ENCODE data around the gene CTSW.

The CTSW gene

GRCh38 chr11:65862941-65863888, 16.4 kb upstream of the CTSW start:
- H3K9ac ChIP-seq, result no peak overlapping the region
- no peak overlapping the region for H2AFZ ChIP-seq (ENCODE audit: low read depth)
- H4K20me1 ChIP-seq (ENCODE audit: insufficient read depth), result no peaks in the 10 kb centered on the region
- H3K27ac ChIP-seq, result no peak overlapping the region; the same call in 1 of the 2 replicates
- peaks cover 19% of the 10 kb centered on the region for H3K4me1 ChIP-seq (ENCODE audit: low read depth, poor library complexity, severe bottlenecking)
- H3K36me3 ChIP-seq (ENCODE audit: insufficient read depth), result no peaks in the 10 kb centered on the region
- H3K79me2 ChIP-seq (ENCODE audit: insufficient read depth, low read depth), result peaks cover 22% of the 10 kb centered on the region
- no peak overlapping the region for H3K4me2 ChIP-seq
- no peaks in the 10 kb centered on the region for H3K27me3 ChIP-seq (ENCODE audit: insufficient read depth, low read depth)
- no peak for TF ChIP-seq CTCF (conservative IDR thresholded peaks at IDR 0.05; ENCODE audit: low read depth, low read length)
- H3K4me3 ChIP-seq (IDR thresholded peaks at IDR 0.05; ENCODE audit: insufficient read depth, low read depth, low read length), result no peak overlapping the region

GRCh38 chr11:65863889-65864705, 15.5 kb upstream of the CTSW start:
- TF ChIP-seq CTCF (conservative IDR thresholded peaks at IDR 0.05; ENCODE audit: low read depth, low read length), result no peak
- H3K4me1 ChIP-seq (ENCODE audit: low read depth, poor library complexity, severe bottlenecking), result peaks cover 14% of the 10 kb centered on the region
- H4K20me1 ChIP-seq (ENCODE audit: insufficient read depth), result no peaks in the 10 kb centered on the region
- H3K27ac ChIP-seq, result no peak overlapping the region
- no peaks in the 10 kb centered on the region for H3K27me3 ChIP-seq (ENCODE audit: insufficient read depth, low read depth)
- H2AFZ ChIP-seq (ENCODE audit: low read depth), result no peak overlapping the region
- peaks cover 22% of the 10 kb centered on the region for H3K79me2 ChIP-seq (ENCODE audit: insufficient read depth, low read depth)
- H3K4me3 ChIP-seq (IDR thresholded peaks at IDR 0.05; ENCODE audit: insufficient read depth, low read depth, low read length), result no peak overlapping the region
- H3K9ac ChIP-seq, result no peak overlapping the region
- no peak overlapping the region for H3K4me2 ChIP-seq
- no peaks in the 10 kb centered on the region for H3K36me3 ChIP-seq (ENCODE audit: insufficient read depth)

GRCh38 chr11:65864706-65865471, 14.7 kb upstream of the CTSW start:
- H4K20me1 ChIP-seq (ENCODE audit: insufficient read depth), result no peaks in the 10 kb centered on the region
- no peak overlapping the region for H2AFZ ChIP-seq (ENCODE audit: low read depth)
- no peak overlapping the region for H3K4me3 ChIP-seq (IDR thresholded peaks at IDR 0.05; ENCODE audit: insufficient read depth, low read depth, low read length)
- TF ChIP-seq CTCF (conservative IDR thresholded peaks at IDR 0.05; ENCODE audit: low read depth, low read length), result no peak
- no peak overlapping the region for H3K4me2 ChIP-seq
- no peak overlapping the region for H3K27ac ChIP-seq
- H3K79me2 ChIP-seq (ENCODE audit: insufficient read depth, low read depth), result peaks cover 22% of the 10 kb centered on the region
- no peak overlapping the region for H3K9ac ChIP-seq
- H3K4me1 ChIP-seq (ENCODE audit: low read depth, poor library complexity, severe bottlenecking), result peaks cover 14% of the 10 kb centered on the region
- no peaks in the 10 kb centered on the region for H3K27me3 ChIP-seq (ENCODE audit: insufficient read depth, low read depth)
- H3K36me3 ChIP-seq (ENCODE audit: insufficient read depth), result no peaks in the 10 kb centered on the region

- Histone ChIP-seq H3K4me1 (ENCODE audit: low read depth, poor library complexity, severe bottlenecking) (peaks cover 14% of the 10 kb centered on the region), H3K4me2 (no peak overlapping the region), H3K27ac (no peak overlapping the region), H2AFZ (ENCODE audit: low read depth) (no peak overlapping the region), H3K79me2 (ENCODE audit: insufficient read depth, low read depth) (peaks cover 22% of the 10 kb centered on the region), H3K36me3 (ENCODE audit: insufficient read depth) (no peaks in the 10 kb centered on the region), H3K27me3 (ENCODE audit: insufficient read depth, low read depth) (no peaks in the 10 kb centered on the region), H3K4me3 (IDR thresholded peaks at IDR 0.05; ENCODE audit: insufficient read depth, low read depth, low read length) (no peak overlapping the region), H3K9ac (no peak overlapping the region), H4K20me1 (ENCODE audit: insufficient read depth) (no peaks in the 10 kb centered on the region)
- TF ChIP-seq CTCF (conservative IDR thresholded peaks at IDR 0.05; ENCODE audit: low read depth, low read length), result no peak
Observed at GRCh38 chr11:65865550-65866172, 14.0 kb upstream of the CTSW start.
